K562 (cell line): ENCODE results near the gene EPS8L1. TPM values are rescaled to one million over a fixed set of nuclear protein-coding genes. Genes with fewer than 3 reads are reported as not detected.

ENCODE experiments used
- ATAC-seq: fragments of 200-7000 bp; cut with Tn5 transposase; 3 replicates; pipeline ENCODE4 v1.9.1; 2020; ENCODE audit warnings: moderate library complexity
- BruUV-seq: library from RNA; stranded (reverse); fragments of 400-500 nt; replicated peaks from 2 replicates; lab custom pipeline; 2021; lab: Mats Ljungman, UMichigan
- CTCF ChIA-PET: fragments of 300-600 bp; formaldehyde crosslinking; extraction: SDS; loops from one replicate; lab custom pipeline; 2021; ENCODE audit warnings: low intra/inter-chr PET ratio; lab: Yijun Ruan, JAX
- POLR2A ChIA-PET: fragments of 300-600, 350-650 bp; sonication (Branson Sonifier 250); formaldehyde crosslinking; extraction: SDS; loops from one replicate; lab custom pipeline; 2021; ENCODE audit warnings: antibody characterized with exemption, inconsistent platforms; lab: Yijun Ruan, JAX
- DNase-seq, 4 experiments: peaks; one replicate each; pipeline versions ENCODE4 v3.0.0 to v3.0.0-alpha.2; 2011 to 2018; ENCODE audit warnings: low spot score in 3 of 4, mixed read lengths in 3 of 4; ENCODE audit errors: extremely low read depth in 1 of 4
- FAIRE-seq: peaks from 2 replicates; lab custom pipeline; 2011; peaks lifted over from hg19 to GRCh38; lab: Jason Lieb, UNC
- H2AFZ ChIP-seq: 2 replicates; pipeline ENCODE4 v1.6.0; 2011; ENCODE audit warnings: low read depth, low read length, control low read depth, inconsistent platforms
- H3K27ac ChIP-seq: fragments of 200-600 bp; 3 replicates; pipeline ENCODE4 v1.8.0; 2011; ENCODE audit warnings: low read depth, mild to moderate bottlenecking, control low read depth, inconsistent platforms, low read length, moderate library complexity, mixed read lengths; ENCODE audit errors: extremely low read depth
- H3K27me3 ChIP-seq, 2 experiments: fragments of 300-600 bp in 1 of 2; 2 replicates in 1 of 2; 3 replicates in 1 of 2; pipeline versions ENCODE4 v1.6.0 to v1.8.0; 2011; ENCODE audit warnings: inconsistent platforms in 2 of 2, low read length in 2 of 2, mild to moderate bottlenecking in 1 of 2, mixed read lengths in 1 of 2, moderate library complexity in 1 of 2; ENCODE audit not compliant: control insufficient read depth in 2 of 2, insufficient read depth in 2 of 2
- H3K36me3 ChIP-seq: fragments of 300-600 bp; 3 replicates; pipeline ENCODE4 v1.8.0; 2011; ENCODE audit warnings: mild to moderate bottlenecking, low read length, inconsistent platforms; ENCODE audit not compliant: control insufficient read depth, insufficient read depth
- H3K4me1 ChIP-seq, 2 experiments: fragments of 200-600 bp in 1 of 2; replicated peaks in 1 of 2; 2 replicates in 1 of 2; 3 replicates in 1 of 2; pipeline versions ENCODE4 v1.5.1 to v1.8.0; 2011; ENCODE audit warnings: inconsistent platforms in 2 of 2, low read length in 2 of 2, mild to moderate bottlenecking in 1 of 2, mixed read lengths in 1 of 2, moderate library complexity in 1 of 2; ENCODE audit not compliant: control insufficient read depth in 2 of 2, insufficient read depth in 2 of 2
- H3K4me2 ChIP-seq: 2 replicates; pipeline ENCODE4 v1.6.1; 2011; ENCODE audit warnings: low read length, control low read depth, inconsistent platforms, mixed read lengths; ENCODE audit not compliant: insufficient read depth
- H3K4me3 ChIP-seq: fragments of 200-600 bp; sonication (generic), shearing (Covaris generic); 2 replicates; pipeline ENCODE4 v1.5.1; 2016; ENCODE audit warnings: control low read depth, inconsistent platforms
- H3K79me2 ChIP-seq: fragments of 200-600 bp; 3 replicates; pipeline ENCODE4 v1.8.0; 2011; ENCODE audit warnings: low read length, inconsistent platforms; ENCODE audit not compliant: control insufficient read depth, insufficient read depth
- H3K9ac ChIP-seq, 2 experiments: 2 replicates each; pipeline versions ENCODE4 v1.6.0 to v1.6.1; 2011; ENCODE audit warnings: low read depth in 2 of 2, low read length in 2 of 2, control low read depth in 1 of 2, inconsistent platforms in 1 of 2, mild to moderate bottlenecking in 1 of 2, mixed read lengths in 1 of 2; ENCODE audit not compliant: insufficient read depth in 1 of 2
- H3K9me1 ChIP-seq: one replicate; pipeline ENCODE4 v1.6.0; 2011; ENCODE audit warnings: inconsistent platforms, mild to moderate bottlenecking, low read length, moderate library complexity; ENCODE audit not compliant: control insufficient read depth, insufficient read depth
- H3K9me3 ChIP-seq: replicated peaks from 2 replicates; pipeline ENCODE4 v1.5.1; 2011; ENCODE audit warnings: low read depth, low read length, inconsistent platforms; ENCODE audit not compliant: control insufficient read depth, insufficient read depth
- H4K20me1 ChIP-seq: replicated peaks from 2 replicates; pipeline ENCODE4 v1.6.1; 2011; ENCODE audit warnings: low read length, inconsistent platforms, mixed read lengths; ENCODE audit not compliant: control insufficient read depth, insufficient read depth
- CEBPG ChIP-seq, 3 experiments: fragments of 200-800 bp in 1 of 3; sonication (Bioruptor generic) in 1 of 3; sonication (generic) in 1 of 3; formaldehyde crosslinking in 1 of 3; IDR thresholded peaks in 2 of 3; conservative IDR thresholded peaks in 1 of 3; 2 replicates each; pipeline versions ENCODE4 v1.6.1 to v1.8.0; 2016 to 2022; ENCODE audit warnings: missing compliant biosample characterization in 2 of 3, missing genetic modification characterization in 2 of 3, mild to moderate bottlenecking in 1 of 3, missing genetic modification reagents in 1 of 3
- POLR2G ChIP-seq: fragments of 200-400 bp; formaldehyde crosslinking; IDR thresholded peaks from 2 replicates; pipeline ENCODE4 v1.6.1; 2017; ENCODE audit warnings: low read depth, mild to moderate bottlenecking, antibody characterized with exemption, low read length, moderate library complexity
- ZNF277 ChIP-seq: fragments of 250-450 bp; sonication (Bioruptor Pico); IDR thresholded peaks from 2 replicates; pipeline ENCODE4 v1.8.0; 2022; ENCODE audit warnings: inconsistent platforms, mild to moderate bottlenecking, moderate library complexity, borderline replicate concordance
- WGBS: fragments of 100-300 bp; shearing (Covaris generic); methylation state at CpG from one replicate; pipeline ENCODE4 v1.1.6; 2016; ENCODE audit warnings: low coverage, mixed read lengths; ENCODE audit not compliant: insufficient coverage; ENCODE audit errors: missing lambda C conversion rate; 5-methylcytosine and 5-hydroxymethylcytosine counted together
- in situ Hi-C: fragments of 300-500 bp; cut with MboI; formaldehyde crosslinking; loops from 4 replicates; pipeline ENCODE4 v1.15.0; 2018; ENCODE audit warnings: inconsistent platforms, mixed read lengths
- intact Hi-C: fragments of 100-400 bp; cut with micrococcal nuclease; formaldehyde crosslinking; loops from 2 replicates; pipeline ENCODE4 v1.14.2; 2022
- polyA plus RNA-seq, 8 experiments: library from polyadenylated mRNA; depleted of rRNA in 4 of 8; stranded (reverse) in 5 of 8; unstranded in 3 of 8; fragments of >200 nt; fragmentation: Nextera tagmentation in 2 of 8; fragmentation: Illumina TruSeq in 1 of 8; extraction: Ambion mirVana in 2 of 8; extraction: Trizol in 1 of 8; gene quantifications; 2 replicates each; pipeline versions ENCODE4 v1.2.1 to v1.2.3, GENCODE V29; 2011 to 2014; ENCODE audit warnings: inconsistent platforms in 1 of 8, missing spikeins in 1 of 8
- total RNA-seq, 7 experiments: library from RNA; depleted of rRNA in 6 of 7; stranded (reverse); fragments of >200 nt in 6 of 7; fragmentation: Illumina TruSeq in 2 of 7; extraction: Trizol in 2 of 7; gene quantifications; 2 replicates each; pipeline versions ENCODE4 v1.2.1 to v1.2.3, GENCODE V29; 2011 to 2021; ENCODE audit warnings: low replicate concordance in 1 of 7

Gene EPS8L1
- total and polyA plus RNA-seq, 9 of the 15 experiments (the other 6 are each of a cell fraction or from before 2014, with no cell fraction given) = 0.35 to 22.1 (median 11.9) TPM

DNA sequence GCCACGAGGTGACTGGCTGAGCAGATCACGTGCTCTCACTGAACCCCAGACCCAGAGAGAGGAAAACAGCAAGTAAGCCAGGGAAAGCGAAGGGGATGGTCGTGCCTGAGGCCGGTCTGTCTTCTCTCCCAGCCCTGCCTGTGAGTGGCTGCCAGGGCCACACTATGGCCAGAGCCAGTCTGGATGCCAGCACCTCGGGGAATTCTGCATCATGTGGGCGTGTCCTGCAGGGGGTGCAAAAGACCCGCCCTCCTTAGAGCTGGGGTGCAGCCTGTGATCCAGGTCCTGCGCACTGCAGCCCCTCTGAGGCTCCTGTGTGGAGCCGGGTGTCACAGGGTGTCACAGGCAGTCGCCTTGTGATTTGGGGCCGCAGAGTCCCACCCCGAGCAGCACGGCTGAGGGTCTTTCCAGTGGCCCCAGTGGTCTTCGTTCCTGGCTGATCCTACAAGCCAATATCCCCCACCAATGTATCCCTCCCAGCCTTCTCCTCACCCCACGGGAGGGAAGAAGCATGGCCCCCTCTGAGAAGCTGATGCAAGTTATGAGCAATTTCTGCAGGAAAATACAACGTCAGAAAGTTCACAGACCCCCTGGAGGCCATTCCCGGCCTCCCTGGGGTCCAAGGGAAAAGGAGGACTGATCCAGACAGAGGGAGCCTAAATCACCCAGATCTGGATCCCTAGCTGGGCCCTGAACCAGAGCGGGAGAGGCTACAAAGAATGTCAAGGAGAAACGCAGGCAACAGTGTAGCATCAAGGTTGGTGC lies 34.0 kb downstream of the EPS8L1 start:
- no peak overlapping the region for H2AFZ ChIP-seq
- H3K9me1 ChIP-seq = peaks cover 4% of the 10 kb centered on the region
- peak overlapping the region in 1 of 2 experiments; percentile 54; a peak in 2 of 4 replicates for H3K9ac ChIP-seq
- H3K4me1 ChIP-seq = peaks cover 19 to 44% of the 10 kb centered on the region in 2 experiments; a peak in 4 of 5 replicates
- in situ Hi-C loops = no loop called here
- ChIA-PET CTCF (no interaction called here), POLR2A (interaction anchor here (0.6 kb wide), 2 partner anchors 11 to 229 kb away, joined by 3 read pairs; no protein-coding TSS in a partner anchor)
- no peak overlapping the region for H3K27ac ChIP-seq
- H3K4me2 ChIP-seq = no peak overlapping the region
- H3K9me3 ChIP-seq = no peaks in the 10 kb centered on the region
- no TSS peak for BruUV-seq
- peaks cover 70% of the 10 kb centered on the region; the same call in 2 of the 3 replicates for H3K36me3 ChIP-seq
- intact Hi-C loops = no loop called here
- no peak overlapping the region for H3K4me3 ChIP-seq
- ATAC-seq (no peak), FAIRE-seq (no peak), DNase-seq (peak in 1 of 4 experiments; percentile 12)
- TF ChIP-seq POLR2G (peak; percentile 43; the same call in 1 of the 2 replicates), CEBPG (CRISPR knock-in tag; IDR thresholded peaks at IDR 0.05) (0 out of 2 replicates have a peak, but pooled peaks have one; percentile 32), CEBPG (tag; conservative IDR thresholded peaks at IDR 0.05 in 1 of 2, IDR thresholded peaks at IDR 0.05 in 1 of 2) (no peak), ZNF277 (CRISPR knock-in tag) (no peak)
- H3K79me2 ChIP-seq = peaks cover 53% of the 10 kb centered on the region
- H4K20me1 ChIP-seq = peaks cover 17% of the 10 kb centered on the region; the same call in 1 of the 2 replicates
- H3K27me3 ChIP-seq = no peaks in the 10 kb centered on the region
- 85% methylated on average over 16 of the region's 20 CpGs for WGBS
